Endothelial cell of umbilical vein (primary cell): ENCODE data around the gene AGBL4. TPM values are rescaled to one million over a fixed set of nuclear protein-coding genes. Genes with fewer than 3 reads are reported as not detected.

ENCODE experiments used
- BruUV-seq: library from RNA; stranded (reverse); fragments of 400-500 nt; replicated peaks from 2 replicates; lab custom pipeline; 2021; lab: Mats Ljungman, UMichigan
- CTCF ChIA-PET: fragments of 300-600, 350-600 bp; sonication (Branson Sonifier 250); formaldehyde crosslinking; loops from one replicate; lab custom pipeline; 2021; ENCODE audit warnings: antibody characterized with exemption, inconsistent platforms; lab: Charles Lee
- POLR2A ChIA-PET: fragments of 300-600, 350-600 bp; sonication (Branson Sonifier 250); formaldehyde crosslinking; loops from one replicate; lab custom pipeline; 2021; ENCODE audit warnings: antibody characterized with exemption, inconsistent platforms; lab: Charles Lee
- DNase-seq: peaks from one replicate; pipeline ENCODE4 v3.0.0-alpha.2; 2011; ENCODE audit warnings: low read depth, low spot score
- FAIRE-seq: peaks from 2 replicates; lab custom pipeline; 2011; peaks lifted over from hg19 to GRCh38; lab: Jason Lieb, UNC
- H2AFZ ChIP-seq: 2 replicates; pipeline ENCODE4 v1.6.0; 2012; ENCODE audit warnings: low read depth, low read length, control low read depth, inconsistent platforms
- H3K27ac ChIP-seq: 2 replicates; pipeline ENCODE4 v1.5.1; 2011; ENCODE audit warnings: low read depth, mild to moderate bottlenecking, control low read depth, low read length, moderate library complexity; ENCODE audit not compliant: insufficient read depth
- H3K27me3 ChIP-seq, 2 experiments: 2 replicates each; pipeline versions ENCODE4 v1.6.0 to v1.6.1; 2011; ENCODE audit warnings: low read length in 2 of 2, mixed read lengths in 1 of 2; ENCODE audit not compliant: control insufficient read depth in 2 of 2, insufficient read depth in 2 of 2
- H3K36me3 ChIP-seq, 2 experiments: 2 replicates in 1 of 2; 3 replicates in 1 of 2; pipeline ENCODE4 v1.5.1; 2011; ENCODE audit warnings: low read length in 2 of 2, mild to moderate bottlenecking in 1 of 2, moderate library complexity in 1 of 2; ENCODE audit not compliant: control insufficient read depth in 2 of 2, insufficient read depth in 2 of 2; ENCODE audit errors: extremely low read depth in 1 of 2
- H3K4me1 ChIP-seq: 3 replicates; pipeline ENCODE4 v1.5.1; 2011; ENCODE audit warnings: mild to moderate bottlenecking, low read length; ENCODE audit not compliant: control insufficient read depth, insufficient read depth; ENCODE audit errors: extremely low read depth
- H3K4me2 ChIP-seq: 2 replicates; pipeline ENCODE4 v1.6.1; 2011; ENCODE audit warnings: low read length, control low read depth, mixed read lengths; ENCODE audit not compliant: insufficient read depth
- H3K4me3 ChIP-seq, 3 experiments: fragments of 200-600 bp in 1 of 3; sonication (generic), shearing (Covaris generic) in 1 of 3; replicated peaks in 1 of 3; 2 replicates each; pipeline ENCODE4 v1.5.1; 2011 to 2016; ENCODE audit warnings: control low read depth in 3 of 3, low read length in 3 of 3, mild to moderate bottlenecking in 2 of 3, inconsistent platforms in 1 of 3, low read depth in 1 of 3, moderate library complexity in 1 of 3; ENCODE audit not compliant: insufficient read depth in 1 of 3
- H3K79me2 ChIP-seq: 2 replicates; pipeline ENCODE4 v1.6.0; 2012; ENCODE audit warnings: low read length, inconsistent platforms; ENCODE audit not compliant: control insufficient read depth, insufficient read depth
- H3K9ac ChIP-seq: replicated peaks from 2 replicates; pipeline ENCODE3; 2011; ENCODE audit warnings: low read length, control low read depth; ENCODE audit not compliant: insufficient read depth; ENCODE audit errors: extremely low read depth
- H3K9me1 ChIP-seq: replicated peaks from 3 replicates; pipeline ENCODE4 v1.6.0; 2011; ENCODE audit warnings: mild to moderate bottlenecking, low read length; ENCODE audit not compliant: control insufficient read depth, insufficient read depth; ENCODE audit errors: extremely low read depth
- H3K9me3 ChIP-seq: replicated peaks from 2 replicates; pipeline ENCODE4 v1.5.1; 2012; ENCODE audit warnings: low read length, inconsistent platforms; ENCODE audit not compliant: control insufficient read depth, insufficient read depth
- H4K20me1 ChIP-seq: replicated peaks from 2 replicates; pipeline ENCODE3; 2011; ENCODE audit warnings: mild to moderate bottlenecking, low read length; ENCODE audit not compliant: control insufficient read depth, insufficient read depth; ENCODE audit errors: extremely low read depth
- CTCF ChIP-seq, 2 donors: IDR thresholded peaks; 1 replicate in 1 of 2; 2 replicates in 1 of 2; pipeline ENCODE4 v1.5.1; 2011; ENCODE audit warnings: low read length in 2 of 2, mild to moderate bottlenecking in 2 of 2, moderate library complexity in 2 of 2, control low read depth in 1 of 2, inconsistent platforms in 1 of 2, low read depth in 1 of 2; ENCODE audit not compliant: insufficient read depth in 1 of 2; ENCODE audit errors: extremely low read depth in 1 of 2
- EZH2 ChIP-seq: IDR thresholded peaks from 2 replicates; pipeline ENCODE4 v1.6.1; 2012; ENCODE audit warnings: borderline replicate concordance, low read depth, mild to moderate bottlenecking, moderate library complexity, low read length, inconsistent platforms; ENCODE audit not compliant: severe bottlenecking
- FOS ChIP-seq: IDR thresholded peaks from 2 replicates; pipeline ENCODE4 v1.6.1; 2011; ENCODE audit warnings: mild to moderate bottlenecking, low read length, moderate library complexity, borderline replicate concordance; ENCODE audit not compliant: insufficient read depth
- GATA2 ChIP-seq: IDR thresholded peaks from 2 replicates; pipeline ENCODE4 v1.7.0; 2011; ENCODE audit warnings: low read depth, mild to moderate bottlenecking, moderate library complexity, mixed read lengths, low read length; ENCODE audit not compliant: insufficient read length, insufficient read depth
- JUN ChIP-seq: IDR thresholded peaks from 2 replicates; pipeline ENCODE4 v1.6.1; 2011; ENCODE audit warnings: borderline replicate concordance, low read depth; ENCODE audit not compliant: insufficient read length, insufficient read depth
- MAX ChIP-seq: IDR thresholded peaks from 2 replicates; pipeline ENCODE4 v1.6.1; 2011; ENCODE audit not compliant: insufficient read depth, insufficient read length
- MYC ChIP-seq: IDR thresholded peaks from one replicate; pipeline ENCODE4 v1.6.1; 2011; ENCODE audit warnings: mild to moderate bottlenecking, low read depth, low read length
- POLR2A ChIP-seq: IDR thresholded peaks from 2 replicates; pipeline ENCODE4 v1.6.1; 2012; ENCODE audit warnings: low read depth, mild to moderate bottlenecking, control low read depth, low read length
- POLR2AphosphoS5 ChIP-seq: IDR thresholded peaks from 2 replicates; pipeline ENCODE4 v1.6.1; 2012; ENCODE audit warnings: low read depth, mild to moderate bottlenecking, control low read depth, low read length, moderate library complexity; ENCODE audit not compliant: insufficient read depth
- dilution Hi-C: fragments of 300-500 bp; cut with MboI; formaldehyde crosslinking; loops from one replicate; pipeline ENCODE4 v1.15.0; 2019; ENCODE audit warnings: low sequenced_read_pairs; ENCODE audit not compliant: extremely low pct_ligation_motif_present
- intact Hi-C: fragments of 100-400 bp; cut with micrococcal nuclease; formaldehyde crosslinking; loops from one replicate; pipeline ENCODE4 v1.10.0; 2022
- polyA plus RNA-seq, 4 experiments: library from polyadenylated mRNA; depleted of rRNA in 3 of 4; stranded (reverse) in 3 of 4; unstranded in 1 of 4; fragments of >200 nt; gene quantifications; 2 replicates each; pipeline versions ENCODE4 v1.2.1 to v1.2.3, GENCODE V29; 2011 to 2012; ENCODE audit warnings: missing spikeins in 1 of 4
- total RNA-seq: library from RNA; stranded (reverse); gene quantifications from 2 replicates; pipeline ENCODE4 v1.2.3, GENCODE V29; 2021

Gene AGBL4
- total and polyA plus RNA-seq, 2 donors (not counting 3 experiments of a cell fraction or from before 2014, with no cell fraction given): not detected

GRCh38 chr1:48889615-48890014, 1134.1 kb downstream of the AGBL4 start:
- Histone ChIP-seq H4K20me1 (no peaks in the 10 kb centered on the region), H3K27ac (no peak overlapping the region), H3K4me1 (no peaks in the 10 kb centered on the region), H3K79me2 (no peaks in the 10 kb centered on the region), H3K36me3 (no peaks in the 10 kb centered on the region), H3K27me3 (no peaks in the 10 kb centered on the region), H3K4me2 (no peak overlapping the region), H2AFZ (no peak overlapping the region), H3K9ac (no peak overlapping the region), H3K9me3 (no peaks in the 10 kb centered on the region), H3K9me1 (no peaks in the 10 kb centered on the region), H3K4me3 (no peak overlapping the region)
- TF ChIP-seq POLR2AphosphoS5: no peak
- TF ChIP-seq FOS: no peak
- no peak for TF ChIP-seq MAX
- TF ChIP-seq POLR2A: no peak
- TF ChIP-seq EZH2: no peak
- TF ChIP-seq JUN: no peak
- intact Hi-C loops: no loop called here
- POLR2A ChIA-PET: no interaction called here
- dilution Hi-C loops: no loop called here
- BruUV-seq: no TSS peak
- no peak for FAIRE-seq
- CTCF ChIA-PET: no interaction called here
- DNase-seq: no peak

GRCh38 chr1:48889082-48889481, 1134.7 kb downstream of the AGBL4 start:
- dilution Hi-C loops: no loop called here
- Histone ChIP-seq H3K4me3 (no peak overlapping the region), H4K20me1 (no peaks in the 10 kb centered on the region), H3K27me3 (no peaks in the 10 kb centered on the region), H3K9me3 (no peaks in the 10 kb centered on the region), H3K4me2 (no peak overlapping the region), H3K27ac (no peak overlapping the region), H3K4me1 (no peaks in the 10 kb centered on the region), H3K9me1 (no peaks in the 10 kb centered on the region), H2AFZ (no peak overlapping the region), H3K79me2 (no peaks in the 10 kb centered on the region), H3K36me3 (no peaks in the 10 kb centered on the region), H3K9ac (no peak overlapping the region)
- FAIRE-seq: no peak
- BruUV-seq: no TSS peak
- POLR2A ChIA-PET: no interaction called here
- DNase-seq: no peak
- CTCF ChIA-PET: no interaction called here
- TF ChIP-seq JUN (no peak), FOS (no peak), POLR2AphosphoS5 (no peak), CTCF (IDR thresholded peaks at IDR 0.05; ENCODE audit: extremely low read depth in 1 of 2, insufficient read depth in 1 of 2, low read depth in 1 of 2, low read length in 2 of 2) (no peak), EZH2 (no peak), POLR2A (no peak), GATA2 (no peak), MAX (no peak), MYC (no peak)
- intact Hi-C loops: no loop called here
